Right atrium auricular region (tissue), 2 donors: ENCODE results near the gene SIK3. TPM values are rescaled to one million over a fixed set of nuclear protein-coding genes. Genes with fewer than 3 reads are reported as not detected.

Source experiments
- DNase-seq: peaks from one replicate; pipeline ENCODE4 v3.0.0-alpha.2; 2019; ENCODE audit warnings: low spot score
- H3K27ac ChIP-seq, 2 donors: fragments of 200-600 bp; sonication (generic); 1 replicate in 1 of 2; 2 replicates in 1 of 2; pipeline ENCODE4 v1.5.1; 2016 to 2019
- H3K27me3 ChIP-seq, 2 donors: fragments of 200-600 bp; sonication (generic); one replicate each; pipeline versions ENCODE4 v1.5.1 to v1.6.0; 2017 to 2019
- H3K36me3 ChIP-seq: fragments of 200-600 bp; sonication (generic); one replicate; pipeline ENCODE4 v1.5.1; 2016
- H3K4me1 ChIP-seq, 2 donors: fragments of 200-600 bp; sonication (generic); one replicate each; pipeline versions ENCODE4 v1.5.1 to v1.6.0; 2017 to 2019
- H3K4me3 ChIP-seq, 2 donors: fragments of 200-600 bp; sonication (generic); 1 replicate in 1 of 2; 2 replicates in 1 of 2; pipeline ENCODE4 v1.5.1; 2017 to 2019; ENCODE audit warnings: mild to moderate bottlenecking in 1 of 2, moderate library complexity in 1 of 2
- H3K9me3 ChIP-seq, 2 donors: fragments of 200-600 bp; sonication (generic); one replicate each; pipeline ENCODE4 v1.5.1; 2019
- CTCF ChIP-seq, 2 donors: fragments of 200-600 bp; sonication (generic); IDR thresholded peaks; one replicate each; pipeline ENCODE4 v1.5.1; 2019; ENCODE audit warnings: antibody characterized with exemption in 2 of 2
- total RNA-seq, 2 donors: library from RNA; depleted of rRNA; stranded (reverse); fragments of >200 nt; gene quantifications; one replicate each; pipeline ENCODE4 v1.1.0, GENCODE V29; 2016

The SIK3 gene
- total RNA-seq, 2 donors from 2014 or later, result 27.0 to 40.1 TPM

DNA sequence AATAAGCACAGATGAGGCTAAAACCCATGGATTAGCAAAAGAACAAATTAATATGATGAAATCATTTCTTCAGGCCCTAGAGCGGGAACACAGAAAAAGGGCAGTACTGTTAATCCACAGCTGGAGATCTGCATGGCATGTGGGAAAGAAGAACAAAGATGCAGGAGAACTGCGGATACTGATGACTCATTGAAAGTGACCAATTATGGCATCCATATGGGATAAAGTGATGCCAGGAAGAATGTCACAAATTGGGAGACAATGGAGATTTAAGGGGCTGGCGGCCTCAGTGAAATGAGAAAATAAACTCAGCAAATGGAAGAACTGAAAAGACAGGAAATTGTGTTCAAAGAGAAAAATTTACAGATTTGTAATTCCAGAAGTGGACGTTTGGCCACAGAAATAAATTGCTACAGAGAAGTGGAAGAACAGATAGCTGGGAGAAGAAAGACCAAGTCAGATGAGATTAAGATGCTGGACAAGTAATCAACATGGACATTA is 39.4 kb downstream of the SIK3 start:
- H3K4me3 ChIP-seq, result no peak overlapping the region
- TF ChIP-seq CTCF (IDR thresholded peaks at IDR 0.05), result no peak
- H3K4me1 ChIP-seq, result peaks cover 0 to 29% of the 10 kb centered on the region in 2 donors
- no peaks in the 10 kb centered on the region for H3K27me3 ChIP-seq
- no peak for DNase-seq
- no peak overlapping the region for H3K27ac ChIP-seq
- H3K9me3 ChIP-seq, result no peaks in the 10 kb centered on the region
- H3K36me3 ChIP-seq, result no peaks in the 10 kb centered on the region

GRCh38 chr11:117057727-117058126 is 40.5 kb downstream of the SIK3 start:
- no peak overlapping the region for H3K27ac ChIP-seq
- DNase-seq, result no peak
- H3K4me1 ChIP-seq, result peaks cover 0 to 21% of the 10 kb centered on the region in 2 donors

DNA sequence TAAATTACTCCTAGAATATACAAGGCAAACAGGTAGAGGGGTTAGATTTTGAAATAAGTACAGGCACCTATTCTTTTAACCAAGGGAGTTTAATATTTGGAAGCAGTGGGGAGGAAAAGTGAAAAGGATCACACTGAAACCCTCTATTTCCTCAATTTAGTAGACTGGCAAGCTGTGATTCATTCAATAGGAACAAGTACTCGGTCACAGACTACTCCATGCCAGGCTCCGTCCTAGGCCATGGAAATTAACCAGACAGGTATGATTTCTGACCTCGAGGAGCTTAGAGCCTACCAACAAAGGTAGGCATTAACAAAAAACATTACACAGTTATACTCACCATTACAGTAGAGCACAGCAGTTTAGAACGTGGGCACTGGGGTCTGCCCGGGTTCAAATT is 40.9 kb downstream of the SIK3 start:
- no peaks in the 10 kb centered on the region for H3K27me3 ChIP-seq
- H3K4me1 ChIP-seq, result peaks cover 0 to 21% of the 10 kb centered on the region in 2 donors
- no peaks in the 10 kb centered on the region for H3K36me3 ChIP-seq
- TF ChIP-seq CTCF (IDR thresholded peaks at IDR 0.05), result no peak
- H3K27ac ChIP-seq, result no peak overlapping the region
- DNase-seq, result no peak
- H3K4me3 ChIP-seq, result no peak overlapping the region
- no peaks in the 10 kb centered on the region for H3K9me3 ChIP-seq

More at GRCh38 chr11:117057727-117058126, 40.5 kb downstream of the SIK3 start:
- Histone ChIP-seq H3K27me3 (no peaks in the 10 kb centered on the region), H3K9me3 (no peaks in the 10 kb centered on the region), H3K36me3 (no peaks in the 10 kb centered on the region), H3K4me3 (no peak overlapping the region)
- TF ChIP-seq CTCF (IDR thresholded peaks at IDR 0.05), result no peak

DNA sequence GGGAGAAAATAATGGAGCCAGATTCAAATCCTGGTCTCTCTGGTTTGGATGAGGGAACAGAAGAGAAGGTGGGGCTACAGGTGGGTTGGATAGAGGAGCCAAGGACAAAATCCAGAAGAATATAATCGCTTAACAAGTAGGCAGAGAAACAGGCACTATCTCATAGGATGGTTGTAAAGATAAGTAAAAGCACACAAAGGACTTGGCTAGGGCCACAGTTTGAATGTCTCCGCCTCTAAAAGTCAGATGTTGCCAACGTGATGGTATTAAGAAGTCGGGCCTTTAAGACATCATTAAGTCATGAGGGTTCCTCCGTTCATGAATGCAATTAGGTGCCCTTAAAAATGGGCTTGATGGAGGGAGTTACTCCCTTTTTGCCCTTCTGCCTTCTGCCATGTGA is 42.8 kb downstream of the SIK3 start:
- DNase-seq, result no peak
- Histone ChIP-seq H3K27me3 (no peaks in the 10 kb centered on the region), H3K9me3 (no peaks in the 10 kb centered on the region), H3K4me3 (no peak overlapping the region), H3K27ac (no peak overlapping the region), H3K36me3 (no peaks in the 10 kb centered on the region), H3K4me1 (peaks cover 0 to 21% of the 10 kb centered on the region in 2 donors)
- no peak for TF ChIP-seq CTCF (IDR thresholded peaks at IDR 0.05)

DNA sequence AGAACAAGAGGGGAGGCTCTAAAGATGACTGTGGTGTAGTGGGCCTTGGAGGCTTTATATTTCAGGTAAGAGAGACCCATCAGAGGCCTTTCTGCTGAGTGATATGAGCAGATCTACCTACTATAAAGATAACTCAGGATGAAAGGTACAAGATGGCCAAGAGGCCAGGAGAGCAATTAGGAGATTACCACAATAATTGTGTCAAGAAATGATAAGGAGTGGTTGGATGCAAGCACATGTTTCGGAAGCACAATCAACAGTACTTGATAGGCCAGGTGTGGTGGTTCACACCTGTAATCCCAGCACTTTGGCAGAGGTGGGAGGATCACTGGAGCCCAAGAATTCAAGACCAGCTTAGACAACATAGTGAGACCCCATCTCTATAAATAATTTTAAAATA is 43.8 kb downstream of the SIK3 start:
- Histone ChIP-seq H3K36me3 (no peaks in the 10 kb centered on the region), H3K27me3 (no peaks in the 10 kb centered on the region), H3K27ac (no peak overlapping the region), H3K4me3 (no peak overlapping the region), H3K4me1 (peaks cover 0 to 16% of the 10 kb centered on the region in 2 donors), H3K9me3 (no peaks in the 10 kb centered on the region)
- DNase-seq, result no peak
- TF ChIP-seq CTCF (IDR thresholded peaks at IDR 0.05), result no peak
